Frontal cortex (tissue), 4 donors: Measurements from ENCODE around the gene CDHR5. TPM values are rescaled to one million over a fixed set of nuclear protein-coding genes. Genes with fewer than 3 reads are reported as not detected.
"Not testable (repeated sequence)": the region's sequence is repeated elsewhere in the genome, so short reads cannot be mapped to it uniquely, and the experiment has no call there.

ENCODE experiments used
- DNase-seq, 2 donors: peaks; one replicate each; pipeline ENCODE4 v3.0.0; 2012; ENCODE audit warnings: low spot score in 2 of 2
- FAIRE-seq: peaks from 2 replicates; lab custom pipeline; 2012; peaks lifted over from hg19 to GRCh38; lab: Jason Lieb, UNC
- total RNA-seq: library from RNA; depleted of rRNA; stranded (reverse); fragments of >200 nt; gene quantifications from one replicate; pipeline ENCODE4 v1.2.3, GENCODE V29; 2014
- donor health status: control.
- donor health status: control.
- donor health status: control.

CDHR5 gene
- total RNA-seq, 1 donor from 2014 or later, result not detected

- not testable (repeated sequence) for DNase-seq, FAIRE-seq
Measured at GRCh38 chr11:647672-648158, 23.0 kb upstream of the CDHR5 start.

GRCh38 chr11:646214-646613 is 21.5 kb upstream of the CDHR5 start:
- FAIRE-seq (no peak), DNase-seq (no peak)

DNA sequence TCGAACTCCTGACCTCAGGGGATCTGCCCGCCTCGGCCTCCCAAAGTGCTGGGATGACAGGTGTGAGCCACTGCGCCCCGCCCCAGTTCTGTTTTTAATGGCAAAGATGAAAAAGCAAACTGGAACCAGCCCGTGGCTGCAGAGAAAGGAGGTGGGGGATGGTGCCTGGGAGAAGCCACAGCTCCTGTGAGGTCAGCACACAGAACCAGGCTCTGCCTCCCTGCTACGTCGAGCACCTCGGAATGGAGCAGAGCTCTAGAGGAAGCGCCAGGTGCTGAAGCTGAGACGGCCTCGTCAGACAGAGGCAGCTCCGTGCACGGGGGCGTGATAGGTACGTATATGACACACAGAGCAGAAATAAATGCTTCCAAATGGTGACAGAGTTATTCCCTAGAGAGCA is 20.8 kb upstream of the CDHR5 start:
- no peak for DNase-seq
- FAIRE-seq, result no peak

DNA sequence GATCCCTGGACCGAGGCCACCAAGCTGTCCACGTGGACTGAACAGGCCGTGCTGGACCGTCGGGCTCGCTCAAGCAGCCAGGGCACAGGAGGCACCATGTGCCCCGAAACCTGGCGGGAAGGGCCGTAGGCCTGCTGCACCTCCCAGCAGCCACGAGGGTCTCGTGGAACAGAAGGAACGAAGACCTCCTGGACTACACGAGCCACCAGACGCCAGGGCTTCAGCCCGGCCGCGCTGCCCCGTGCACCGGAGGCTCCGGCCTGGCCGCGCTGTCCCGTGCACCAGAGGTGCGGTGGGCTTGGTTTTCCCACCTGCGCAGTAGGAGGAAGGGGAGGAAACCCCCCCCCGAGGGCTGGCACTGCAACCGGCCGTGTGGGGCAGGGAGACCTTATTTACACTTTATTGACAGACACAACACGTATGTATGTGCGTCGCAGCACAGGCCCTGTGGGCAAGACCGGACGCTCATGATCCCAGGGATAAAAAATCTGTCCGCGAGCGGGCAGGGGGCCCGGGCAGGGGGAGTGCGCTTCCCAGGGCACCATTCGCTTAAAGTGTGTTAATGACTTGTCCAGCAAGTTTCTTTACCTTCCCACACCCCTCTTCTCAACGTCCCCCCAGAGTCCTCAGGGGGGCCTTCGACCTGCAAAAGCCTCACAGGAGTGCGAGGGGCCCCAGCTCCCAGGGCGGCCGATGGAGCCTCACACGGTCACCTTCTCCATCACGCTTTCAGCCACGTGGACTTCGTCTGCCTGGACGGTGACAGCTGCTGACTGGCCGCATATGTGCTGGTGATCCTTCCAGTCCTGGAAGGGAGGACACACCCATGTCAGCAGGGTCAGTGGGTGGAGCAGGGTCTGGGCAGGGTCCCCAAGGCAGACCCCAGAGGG is 19.3 kb upstream of the CDHR5 start:
- DNase-seq (no peak), FAIRE-seq (no peak)

DNA sequence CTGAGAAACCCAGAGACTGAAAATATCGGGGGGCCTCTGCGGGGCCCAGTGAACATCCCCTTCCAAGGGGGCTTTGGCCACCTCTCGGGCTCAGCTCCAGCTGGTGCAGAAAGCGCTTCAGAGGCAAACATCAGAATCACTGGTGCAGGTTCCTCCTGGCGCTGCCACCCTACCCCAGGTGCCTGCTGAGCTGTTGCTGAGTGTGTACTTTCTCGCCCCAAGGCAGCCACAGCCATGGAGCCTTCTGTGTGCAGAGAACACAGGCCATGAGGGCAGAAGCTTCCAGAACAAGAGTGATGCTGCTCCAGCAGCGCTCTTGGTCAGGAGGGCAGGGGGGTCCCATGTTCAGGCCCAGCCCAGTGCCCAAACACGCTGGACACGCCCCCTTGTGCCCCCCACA is 18.6 kb upstream of the CDHR5 start:
- FAIRE-seq (no peak), DNase-seq (no peak)

GRCh38 chr11:641806-642370 is 17.1 kb upstream of the CDHR5 start:
- FAIRE-seq (no peak), DNase-seq (no peak)

- no peak for DNase-seq
- no peak for FAIRE-seq
Measured at GRCh38 chr11:640021-640706, 15.4 kb upstream of the CDHR5 start.

DNA sequence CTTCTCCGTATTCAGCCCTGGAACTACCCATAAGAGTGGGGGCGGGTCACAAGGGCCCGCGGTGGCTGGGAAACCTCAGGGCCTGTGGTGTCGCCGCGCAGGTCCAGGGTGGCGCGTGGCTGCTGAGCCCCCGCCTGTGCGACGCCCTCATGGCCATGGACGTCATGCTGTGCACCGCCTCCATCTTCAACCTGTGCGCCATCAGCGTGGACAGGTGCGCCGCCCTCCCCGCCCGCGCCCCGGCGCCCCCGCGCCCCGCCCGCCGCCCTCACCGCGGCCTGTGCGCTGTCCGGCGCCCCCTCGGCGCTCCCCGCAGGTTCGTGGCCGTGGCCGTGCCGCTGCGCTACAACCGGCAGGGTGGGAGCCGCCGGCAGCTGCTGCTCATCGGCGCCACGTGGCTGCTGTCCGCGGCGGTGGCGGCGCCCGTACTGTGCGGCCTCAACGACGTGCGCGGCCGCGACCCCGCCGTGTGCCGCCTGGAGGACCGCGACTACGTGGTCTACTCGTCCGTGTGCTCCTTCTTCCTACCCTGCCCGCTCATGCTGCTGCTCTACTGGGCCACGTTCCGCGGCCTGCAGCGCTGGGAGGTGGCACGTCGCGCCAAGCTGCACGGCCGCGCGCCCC is 14.7 kb upstream of the CDHR5 start:
- no peak for FAIRE-seq

GRCh38 chr11:638631-639331 is 14.0 kb upstream of the CDHR5 start:
- DNase-seq, result no peak
- FAIRE-seq, result no peak

More for the DNA sequence above, 14.7 kb upstream of the CDHR5 start:
- no peak for DNase-seq

DNA sequence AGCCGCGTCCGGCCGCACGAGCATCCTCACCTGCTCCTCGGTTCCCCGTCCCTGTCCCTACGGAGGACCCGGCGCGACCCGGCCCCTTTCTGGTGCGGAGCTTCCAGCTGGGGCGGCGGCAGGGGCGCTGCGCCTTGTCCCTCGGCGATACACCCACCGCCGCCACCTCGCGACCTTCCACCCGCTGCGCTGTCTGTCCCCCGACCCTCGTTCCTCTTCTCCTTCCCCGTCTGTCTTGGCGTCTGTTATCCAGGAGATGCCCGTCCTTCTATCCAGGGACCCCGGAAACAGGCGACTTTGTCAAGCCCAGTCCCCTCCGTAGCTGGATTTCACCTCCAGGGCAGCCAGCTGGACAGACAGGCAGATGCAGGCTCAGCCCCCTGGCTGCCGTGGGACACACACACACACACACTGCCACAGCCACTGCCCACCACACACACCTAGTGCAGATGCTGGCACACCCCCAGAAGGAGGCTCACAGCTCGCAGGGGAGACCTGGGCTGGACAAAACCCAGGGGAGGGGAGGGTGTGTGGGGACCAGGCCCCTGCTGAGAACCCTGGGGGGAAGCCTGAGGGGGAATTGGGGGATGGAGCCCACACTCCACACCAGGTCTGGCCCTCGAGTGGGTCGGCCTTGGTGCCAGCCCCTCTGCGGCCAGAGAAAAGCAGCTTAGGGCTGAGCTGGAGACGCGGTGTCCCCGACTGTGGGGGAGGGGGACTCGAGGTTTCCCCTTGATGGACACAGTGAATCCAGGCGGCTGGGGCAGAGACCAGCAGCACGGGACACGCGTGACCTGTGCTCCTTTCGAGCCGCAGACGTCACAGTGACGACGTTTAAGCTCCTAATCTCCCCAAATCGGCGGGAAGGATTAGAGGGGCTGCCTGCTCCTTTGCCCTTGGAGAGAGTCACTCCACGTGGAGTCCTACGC is 13.1 kb upstream of the CDHR5 start:
- FAIRE-seq (no peak), DNase-seq (no peak)

- no peak for DNase-seq
Measured at GRCh38 chr11:637333-637592, 12.5 kb upstream of the CDHR5 start.

GRCh38 chr11:636511-637332 is 12.0 kb upstream of the CDHR5 start, which contains the start of gene DRD4:
TSS of gene DRD4 (plus strand) at chr11:637269. CDS start at chr11:637305, 36 bp downstream.
- FAIRE-seq (no peak), DNase-seq (peak in 1 of 2 donors; percentile 69)

More at GRCh38 chr11:637333-637592, 12.5 kb upstream of the CDHR5 start:
- no peak for FAIRE-seq

DNA sequence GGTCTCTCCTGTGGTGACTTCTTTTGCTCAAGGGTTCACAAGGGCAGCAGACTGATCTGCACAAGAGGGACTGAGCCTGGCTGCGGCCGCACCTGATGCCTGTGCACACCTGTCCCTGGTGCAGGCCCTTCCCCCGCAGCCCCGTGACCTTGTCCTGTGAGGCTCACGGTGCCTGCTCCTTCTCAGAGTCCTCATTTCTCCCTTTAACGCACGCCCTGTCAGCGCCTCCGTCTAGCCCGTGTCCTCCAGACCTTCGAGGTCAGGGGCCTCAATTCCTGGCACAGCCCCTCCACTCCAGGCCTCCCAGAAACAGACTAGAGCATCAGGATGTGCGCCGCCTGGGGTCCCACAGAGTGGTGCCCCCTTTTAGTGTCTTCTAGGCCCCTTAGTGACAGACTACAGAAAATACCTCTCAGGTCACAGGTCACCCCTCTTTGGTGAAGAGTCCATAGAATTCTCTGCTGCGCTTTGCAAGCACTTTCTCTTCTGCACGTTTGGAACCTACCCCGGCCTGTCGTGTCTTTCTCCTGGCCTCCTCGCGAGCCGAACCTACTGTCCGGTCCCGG is 11.3 kb upstream of the CDHR5 start:
- DNase-seq (no peak), FAIRE-seq (no peak)

GRCh38 chr11:630871-631270 is 6.1 kb upstream of the CDHR5 start:
- no peak for DNase-seq
- no peak for FAIRE-seq

GRCh38 chr11:629237-629583 is 4.5 kb upstream of the CDHR5 start:
- no peak for FAIRE-seq
- DNase-seq, result no peak

GRCh38 chr11:628056-628455 is 3.3 kb upstream of the CDHR5 start:
- no peak for FAIRE-seq

DNA sequence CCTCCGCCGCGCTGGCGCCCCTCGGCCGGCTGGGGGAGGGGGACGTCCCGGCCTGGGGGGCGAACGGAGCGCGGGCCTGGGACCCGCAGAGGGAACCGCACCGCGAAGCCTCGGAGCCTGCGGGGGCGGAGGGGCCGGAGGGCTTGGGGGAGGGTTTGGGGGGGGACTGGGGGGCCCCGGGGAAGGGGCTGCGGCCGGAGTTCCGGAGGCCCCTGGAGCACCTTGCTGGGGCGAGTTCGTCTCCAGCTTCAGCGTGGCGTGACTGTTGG is 2.5 kb upstream of the CDHR5 start:
- no peak for DNase-seq
- FAIRE-seq, result no peak

More at GRCh38 chr11:628056-628455, 3.3 kb upstream of the CDHR5 start:
- no peak for DNase-seq
